ENCODE data around the gene PPY.
"Not testable (repeated sequence)": the region's sequence is repeated elsewhere in the genome, so short reads cannot be mapped to it uniquely, and the experiment has no call there.

The PPY gene

GRCh38 chr17:43907998-43908721 lies 34.1 kb downstream of the PPY start:
- FAIRE-seq (peak; percentile 52), DNase-seq (ENCODE audit: insufficient read length, low spot score) (no peak)

- FAIRE-seq (no peak), DNase-seq (ENCODE audit: insufficient read length, low spot score) (peak; percentile 58)
These were observed 34.8 kb downstream of the PPY start, which contains the start of gene MPP2 for GRCh38 chr17:43907425-43907981. MPP2 (minus strand) TSS chr17:43907536; CDS start chr17:43904460, 3,076 bp downstream.

GRCh38 chr17:43906951-43907424 lies 35.3 kb downstream of the PPY start:
- FAIRE-seq (no peak), DNase-seq (ENCODE audit: insufficient read length, low spot score) (no peak)

GRCh38 chr17:43905985-43906852 lies 36.1 kb downstream of the PPY start:
- no peak for FAIRE-seq

GRCh38 chr17:43905400-43905984 lies 36.8 kb downstream of the PPY start:
- FAIRE-seq (no peak), DNase-seq (ENCODE audit: insufficient read length, low spot score) (no peak)

More at GRCh38 chr17:43905985-43906852, 36.1 kb downstream of the PPY start:
- DNase-seq (ENCODE audit: insufficient read length, low spot score): no peak

GRCh38 chr17:43901861-43902589 lies 40.3 kb downstream of the PPY start:
- DNase-seq (ENCODE audit: insufficient read length, low spot score) (no peak), FAIRE-seq (no peak)

GRCh38 chr17:43900858-43901754 lies 41.2 kb downstream of the PPY start:
- no peak for DNase-seq (ENCODE audit: insufficient read length, low spot score)

GRCh38 chr17:43900183-43900857 lies 42.0 kb downstream of the PPY start:
- FAIRE-seq (peak; percentile 91), DNase-seq (ENCODE audit: insufficient read length, low spot score) (peak; percentile 91)

More at GRCh38 chr17:43900858-43901754, 41.2 kb downstream of the PPY start:
- FAIRE-seq: no peak

- FAIRE-seq: no peak
These were observed 43.8 kb downstream of the PPY start for GRCh38 chr17:43898446-43898845.

GRCh38 chr17:43897831-43898230 lies 44.4 kb downstream of the PPY start:
- no peak for FAIRE-seq
- no peak for DNase-seq (ENCODE audit: insufficient read length, low spot score)

More at GRCh38 chr17:43898446-43898845, 43.8 kb downstream of the PPY start:
- no peak for DNase-seq (ENCODE audit: insufficient read length, low spot score)

- FAIRE-seq; DNase-seq (ENCODE audit: insufficient read length, low spot score): not testable (repeated sequence)
These were observed 47.8 kb downstream of the PPY start for GRCh38 chr17:43894494-43894893.

- FAIRE-seq (no peak), DNase-seq (ENCODE audit: insufficient read length, low spot score) (no peak)
These were observed 49.7 kb downstream of the PPY start for GRCh38 chr17:43892647-43892952.

GRCh38 chr17:43891851-43892646 lies 50.2 kb downstream of the PPY start:
- FAIRE-seq (no peak), DNase-seq (ENCODE audit: insufficient read length, low spot score) (no peak)
